CD14-positive monocyte (primary cell): ENCODE measurements around the gene THRB. TPM values are rescaled to one million over a fixed set of nuclear protein-coding genes. Genes with fewer than 3 reads are reported as not detected.

ENCODE experiments used
- DNase-seq, 3 donors: peaks; one replicate each; pipeline ENCODE4 v3.0.0-alpha.2; 2011 to 2022
- H2AFZ ChIP-seq: 2 replicates; pipeline ENCODE4 v1.6.0; 2012; ENCODE audit warnings: mild to moderate bottlenecking, low read depth, low read length, inconsistent platforms; ENCODE audit not compliant: insufficient read depth, poor library complexity, severe bottlenecking
- H3K27ac ChIP-seq, 2 donors: 1 replicate in 1 of 2; 2 replicates in 1 of 2; pipeline ENCODE4 v1.5.1; 2012 to 2013; ENCODE audit warnings: low read length in 2 of 2, control low read depth in 1 of 2, inconsistent platforms in 1 of 2, low read depth in 1 of 2, mild to moderate bottlenecking in 1 of 2
- H3K27me3 ChIP-seq, 2 donors: one replicate each; pipeline versions ENCODE4 v1.6.0 to v1.6.1; 2011 to 2013; ENCODE audit warnings: low read length in 2 of 2; ENCODE audit not compliant: control insufficient read depth in 2 of 2, insufficient read depth in 2 of 2
- H3K36me3 ChIP-seq, 2 donors: replicated peaks in 1 of 2; 1 replicate in 1 of 2; 2 replicates in 1 of 2; pipeline versions ENCODE4 v1.5.1 to v1.6.1; 2012 to 2013; ENCODE audit warnings: low read length in 2 of 2, control low read depth in 1 of 2, inconsistent platforms in 1 of 2, mild to moderate bottlenecking in 1 of 2; ENCODE audit not compliant: insufficient read depth in 2 of 2, control insufficient read depth in 1 of 2
- H3K4me1 ChIP-seq, 2 donors: 1 replicate in 1 of 2; 2 replicates in 1 of 2; pipeline versions ENCODE4 v1.5.1 to v1.6.1; 2012 to 2013; ENCODE audit warnings: low read length in 2 of 2, control low read depth in 1 of 2, inconsistent platforms in 1 of 2, mild to moderate bottlenecking in 1 of 2, moderate library complexity in 1 of 2; ENCODE audit not compliant: insufficient read depth in 2 of 2, control insufficient read depth in 1 of 2
- H3K4me2 ChIP-seq: replicated peaks from 2 replicates; pipeline ENCODE3; 2012; ENCODE audit warnings: low read length, moderate library complexity, mild to moderate bottlenecking; ENCODE audit not compliant: poor library complexity, severe bottlenecking; ENCODE audit errors: extremely low read depth
- H3K4me3 ChIP-seq, 3 experiments: fragments of 200-600 bp in 1 of 3; sonication (generic) in 1 of 3; replicated peaks in 1 of 3; 1 replicate in 2 of 3; 2 replicates in 1 of 3; pipeline ENCODE4 v1.5.1; 2011 to 2013; ENCODE audit warnings: low read length in 3 of 3, mild to moderate bottlenecking in 3 of 3, control low read depth in 2 of 3, low read depth in 2 of 3, inconsistent platforms in 1 of 3, moderate library complexity in 1 of 3
- H3K79me2 ChIP-seq: 2 replicates; pipeline ENCODE4 v1.6.0; 2012; ENCODE audit warnings: mild to moderate bottlenecking, control low read depth, inconsistent platforms, low read length, moderate library complexity; ENCODE audit not compliant: insufficient read depth
- H3K9ac ChIP-seq: 2 replicates; pipeline ENCODE4 v1.6.0; 2017; ENCODE audit warnings: low read length, mild to moderate bottlenecking; ENCODE audit not compliant: insufficient read depth, poor library complexity, severe bottlenecking
- H3K9me3 ChIP-seq, 2 donors: replicated peaks in 1 of 2; 1 replicate in 1 of 2; 2 replicates in 1 of 2; pipeline versions ENCODE4 v1.5.1 to v1.6.1; 2012 to 2013; ENCODE audit warnings: low read length in 2 of 2, control low read depth in 1 of 2; ENCODE audit not compliant: control insufficient read depth in 1 of 2, insufficient read depth in 1 of 2
- H4K20me1 ChIP-seq: 2 replicates; pipeline ENCODE4 v1.6.0; 2012; ENCODE audit warnings: mild to moderate bottlenecking, low read length, control low read depth, moderate library complexity; ENCODE audit not compliant: insufficient read depth
- H3K27ac Mint-ChIP-seq, 7 donors: one replicate each; pipeline ENCODE4 v1.8.0; 2020; ENCODE audit warnings: mild to moderate bottlenecking in 7 of 7, mixed read lengths in 7 of 7, moderate library complexity in 6 of 7, inconsistent platforms in 2 of 7
- H3K27me3 Mint-ChIP-seq, 3 donors: one replicate each; pipeline ENCODE4 v1.8.0; 2021 to 2022; ENCODE audit warnings: low read depth in 3 of 3, mild to moderate bottlenecking in 3 of 3, mixed read lengths in 3 of 3, moderate library complexity in 3 of 3, inconsistent platforms in 1 of 3
- H3K36me3 Mint-ChIP-seq, 2 donors: one replicate each; pipeline ENCODE4 v1.8.0; 2020; ENCODE audit warnings: mixed read lengths in 2 of 2, inconsistent platforms in 1 of 2, mild to moderate bottlenecking in 1 of 2
- H3K4me1 Mint-ChIP-seq: one replicate; pipeline ENCODE4 v1.8.0; 2020; ENCODE audit warnings: mild to moderate bottlenecking, mixed read lengths
- H3K4me3 Mint-ChIP-seq, 2 donors: one replicate each; pipeline ENCODE4 v1.8.0; 2020; ENCODE audit warnings: mild to moderate bottlenecking in 2 of 2, mixed read lengths in 2 of 2, moderate library complexity in 1 of 2
- H3K9me3 Mint-ChIP-seq, 7 donors: one replicate each; pipeline ENCODE4 v1.8.0; 2020 to 2022; ENCODE audit warnings: mixed read lengths in 7 of 7, mild to moderate bottlenecking in 6 of 7, moderate library complexity in 6 of 7, inconsistent platforms in 2 of 7
- WGBS: methylation state at CpG from one replicate; pipeline ENCODE4 v1.1.5; 2013; ENCODE audit warnings: missing lambda C conversion rate; ENCODE audit not compliant: insufficient coverage; 5-methylcytosine and 5-hydroxymethylcytosine counted together
- intact Hi-C, 2 donors: fragments of 100-400 bp; cut with micrococcal nuclease; formaldehyde crosslinking; loops; one replicate each; pipeline versions ENCODE4 v1.15.0 to v1.15.1; 2023
- polyA plus RNA-seq, 3 donors: library from polyadenylated mRNA; depleted of rRNA in 1 of 3; unstranded in 2 of 3; stranded (reverse) in 1 of 3; fragments of 300-500 nt in 2 of 3; fragments of >200 nt in 1 of 3; fragmentation: Illumina TruSeq in 2 of 3; gene quantifications; 1 replicate in 2 of 3; 2 replicates in 1 of 3; pipeline ENCODE4 v1.2.3, GENCODE V29; 2012 to 2021
- TF ChIP-seq, protein P1 (sequence below): fragments of 200-600 bp; IDR thresholded peaks from one replicate; pipeline ENCODE4 v1.8.0; 2022; ENCODE audit warnings: antibody characterized with exemption, mild to moderate bottlenecking

THRB gene
- polyA plus RNA-seq, 3 donors, result 0.05 TPM; not detected in 2

DNA sequence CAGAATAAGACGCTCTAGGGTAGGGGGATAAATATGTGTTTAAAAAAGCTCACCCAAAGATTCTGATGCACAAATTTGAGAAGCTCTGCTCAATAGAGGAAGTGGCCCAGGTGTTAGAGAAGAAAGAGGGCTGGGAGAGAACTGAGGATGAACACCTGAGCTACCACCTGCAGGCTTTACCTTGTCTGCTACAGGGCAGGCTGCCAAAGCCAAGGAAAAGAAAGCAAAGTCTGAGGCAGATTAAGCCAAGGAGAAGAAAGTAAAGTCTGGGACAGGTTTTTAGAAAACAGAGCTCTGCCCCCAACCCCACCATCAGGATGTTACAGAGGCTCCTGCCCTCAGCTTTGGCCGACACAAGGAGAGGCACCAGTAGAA, 92.9 kb downstream of the THRB start:
- no peaks in the 10 kb centered on the region for H4K20me1 ChIP-seq
- no peaks in the 10 kb centered on the region for H3K27me3 Mint-ChIP-seq
- H3K36me3 Mint-ChIP-seq, result no peaks in the 10 kb centered on the region
- H3K4me1 ChIP-seq, result no peaks in the 10 kb centered on the region
- no peak overlapping the region for H3K27ac Mint-ChIP-seq
- no peak for DNase-seq
- H3K27ac ChIP-seq, result no peak overlapping the region
- H3K9me3 ChIP-seq, result no peaks in the 10 kb centered on the region
- no peaks in the 10 kb centered on the region for H3K27me3 ChIP-seq
- H3K4me3 ChIP-seq, result no peak overlapping the region
- H3K4me2 ChIP-seq, result no peak overlapping the region
- H3K4me3 Mint-ChIP-seq, result no peak overlapping the region
- H3K9me3 Mint-ChIP-seq, result peaks cover 0 to 5% (median 4%) of the 10 kb centered on the region in 7 donors
- intact Hi-C loops, result no loop called here
- H3K79me2 ChIP-seq, result no peaks in the 10 kb centered on the region
- H3K9ac ChIP-seq, result no peak overlapping the region
- H2AFZ ChIP-seq, result no peak overlapping the region
- TF ChIP-seq, protein P1, sequence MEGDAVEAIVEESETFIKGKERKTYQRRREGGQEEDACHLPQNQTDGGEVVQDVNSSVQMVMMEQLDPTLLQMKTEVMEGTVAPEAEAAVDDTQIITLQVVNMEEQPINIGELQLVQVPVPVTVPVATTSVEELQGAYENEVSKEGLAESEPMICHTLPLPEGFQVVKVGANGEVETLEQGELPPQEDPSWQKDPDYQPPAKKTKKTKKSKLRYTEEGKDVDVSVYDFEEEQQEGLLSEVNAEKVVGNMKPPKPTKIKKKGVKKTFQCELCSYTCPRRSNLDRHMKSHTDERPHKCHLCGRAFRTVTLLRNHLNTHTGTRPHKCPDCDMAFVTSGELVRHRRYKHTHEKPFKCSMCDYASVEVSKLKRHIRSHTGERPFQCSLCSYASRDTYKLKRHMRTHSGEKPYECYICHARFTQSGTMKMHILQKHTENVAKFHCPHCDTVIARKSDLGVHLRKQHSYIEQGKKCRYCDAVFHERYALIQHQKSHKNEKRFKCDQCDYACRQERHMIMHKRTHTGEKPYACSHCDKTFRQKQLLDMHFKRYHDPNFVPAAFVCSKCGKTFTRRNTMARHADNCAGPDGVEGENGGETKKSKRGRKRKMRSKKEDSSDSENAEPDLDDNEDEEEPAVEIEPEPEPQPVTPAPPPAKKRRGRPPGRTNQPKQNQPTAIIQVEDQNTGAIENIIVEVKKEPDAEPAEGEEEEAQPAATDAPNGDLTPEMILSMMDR, result no peak
- H3K4me1 Mint-ChIP-seq, result no peaks in the 10 kb centered on the region
- WGBS, result 100% methylated on average over 1 of the region's 2 CpGs
- no peaks in the 10 kb centered on the region for H3K36me3 ChIP-seq

- H3K9me3 ChIP-seq, result no peaks in the 10 kb centered on the region
- intact Hi-C loops, result no loop called here
- no peak overlapping the region for H3K27ac Mint-ChIP-seq
- no peaks in the 10 kb centered on the region for H4K20me1 ChIP-seq
- H3K4me2 ChIP-seq, result no peak overlapping the region
- no peak overlapping the region for H2AFZ ChIP-seq
- no peaks in the 10 kb centered on the region for H3K79me2 ChIP-seq
- H3K4me1 ChIP-seq, result no peaks in the 10 kb centered on the region
- DNase-seq, result no peak
- H3K36me3 ChIP-seq, result no peaks in the 10 kb centered on the region
- no peaks in the 10 kb centered on the region for H3K36me3 Mint-ChIP-seq
- H3K4me1 Mint-ChIP-seq, result no peaks in the 10 kb centered on the region
- H3K27me3 ChIP-seq, result no peaks in the 10 kb centered on the region
- H3K4me3 ChIP-seq, result no peak overlapping the region
- no peaks in the 10 kb centered on the region for H3K27me3 Mint-ChIP-seq
- H3K9me3 Mint-ChIP-seq, result peaks cover 0 to 5% (median 4%) of the 10 kb centered on the region in 7 donors
- no peak overlapping the region for H3K4me3 Mint-ChIP-seq
- TF ChIP-seq, protein P1, result no peak
- no peak overlapping the region for H3K27ac ChIP-seq
- WGBS, result no CpG with 5 or more reads among the region's 5 CpGs
- H3K9ac ChIP-seq, result no peak overlapping the region
Observed at GRCh38 chr3:24401090-24401810, 93.4 kb downstream of the THRB start.
